ENCODE results near the gene PROSER3. TPM values are rescaled to one million over a fixed set of nuclear protein-coding genes. Genes with fewer than 3 reads are reported as not detected.
"Not testable (repeated sequence)": the region's sequence is repeated elsewhere in the genome, so short reads cannot be mapped to it uniquely, and the experiment has no call there.

Gene PROSER3
- total RNA-seq, 2 donors from 2014 or later = 28.3 to 49.4 TPM

DNA sequence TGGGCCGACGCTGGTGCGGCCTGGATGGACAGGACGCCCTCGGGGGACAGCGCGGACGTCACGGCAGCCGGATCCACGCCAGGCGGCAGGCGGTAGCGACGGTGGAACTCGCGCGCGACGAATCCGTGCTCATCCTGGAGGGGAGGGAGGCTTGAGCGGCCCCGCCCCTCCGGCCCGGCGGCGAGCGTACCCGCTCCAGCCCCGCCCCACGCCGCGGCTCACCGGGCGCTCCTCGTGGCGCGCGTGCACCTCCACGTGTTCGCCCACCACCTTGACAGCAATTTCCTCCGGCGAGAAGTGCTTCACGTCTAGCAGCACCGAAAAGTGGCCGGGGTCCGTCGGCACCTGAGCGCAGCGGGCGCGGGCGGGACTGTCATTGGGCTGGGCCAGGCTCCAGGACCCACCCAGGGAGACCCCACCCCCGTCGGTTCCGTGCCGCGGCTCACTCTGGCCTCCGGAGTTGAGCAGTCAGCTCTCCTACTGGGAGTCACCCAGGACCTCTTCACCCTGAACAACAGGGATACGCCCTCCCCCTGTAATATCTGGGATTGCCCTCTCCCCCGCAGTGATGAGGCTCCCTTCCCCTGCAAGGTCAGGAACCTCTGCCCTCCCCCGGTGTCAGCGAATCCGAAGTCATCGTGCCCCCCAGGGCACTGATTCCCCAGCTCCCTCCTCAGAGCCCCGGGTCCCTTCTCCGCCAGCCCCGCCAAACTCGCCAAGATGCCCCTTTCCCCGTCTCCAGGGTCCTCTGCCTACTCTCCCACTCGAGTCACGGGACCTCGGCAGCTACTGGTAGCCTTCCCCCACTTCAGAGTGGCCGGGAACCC is 2.2 kb upstream of the PROSER3 start:
- ATAC-seq (peak in 1 of 2 donors; percentile 8), DNase-seq (ENCODE audit: low spot score in 2 of 2) (peak in 1 of 2 donors; percentile 60)
- H3K27ac Mint-ChIP-seq = peak overlapping the region in 1 of 2 donors; percentile 79
- no peaks in the 10 kb centered on the region for H3K9me3 Mint-ChIP-seq
- peaks cover 5 to 8% of the 10 kb centered on the region in 2 donors for H3K36me3 Mint-ChIP-seq

DNA sequence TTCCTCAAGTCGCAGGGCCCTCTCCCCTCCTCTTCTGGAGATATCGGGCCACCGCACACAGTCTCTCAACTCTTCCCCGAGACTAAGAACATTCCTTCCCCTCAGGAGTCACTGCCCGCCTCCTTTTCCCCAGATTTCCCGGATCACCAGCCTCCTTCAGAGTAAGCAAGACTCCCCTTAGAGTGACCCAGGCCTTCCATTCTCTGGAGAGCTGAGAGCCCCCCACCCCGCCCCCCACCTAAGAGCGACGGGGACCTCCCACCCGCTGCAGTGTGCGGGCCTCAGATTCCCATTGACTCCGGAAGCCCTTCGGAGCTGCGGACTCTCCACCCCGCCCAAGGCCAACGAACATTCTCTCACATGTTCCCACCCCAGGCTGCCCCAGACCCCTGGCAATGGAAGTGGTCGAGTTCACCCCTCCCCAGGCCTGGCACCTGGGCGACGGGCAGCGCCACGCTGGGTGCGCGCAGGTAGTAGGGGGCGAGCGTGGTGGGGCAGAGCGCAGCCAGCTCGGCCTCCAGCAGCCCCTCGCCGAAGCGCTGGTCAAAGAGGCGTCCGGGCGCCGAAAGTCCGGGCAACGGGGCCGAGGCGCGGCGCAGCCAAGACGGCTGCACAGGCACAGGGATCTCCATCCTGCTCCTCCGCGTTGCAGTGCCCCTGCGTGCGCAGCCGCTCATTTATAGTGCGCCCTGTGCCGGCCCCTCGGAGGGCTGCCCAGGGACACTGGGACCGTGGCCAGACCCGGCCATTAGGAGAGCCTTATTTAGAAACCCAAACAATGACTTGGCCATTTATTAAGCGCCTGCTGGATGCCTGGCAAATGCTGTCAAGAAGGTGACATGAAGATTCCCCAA is 1.4 kb upstream of the PROSER3 start, which contains the start of gene HSPB6:
Gene HSPB6 (minus strand): TSS at position 653 of the 854 bp plus-strand sequence. CDS start 21 bp downstream, at position 632.
- ATAC-seq (no peak), DNase-seq (ENCODE audit: low spot score in 2 of 2) (no peak)
- Mint-ChIP-seq H3K27ac (peak within 1 kb of the TSS; percentile 90 to 97), H3K9me3 (no peaks in the 10 kb centered on the region), H3K36me3 (peaks cover 5 to 8% of the 10 kb centered on the region in 2 donors)

- H3K36me3 Mint-ChIP-seq = peaks cover 8 to 11% of the 10 kb centered on the region in 2 donors
- peak in 1 of 2 donors; percentile 46 for DNase-seq (ENCODE audit: low spot score in 2 of 2)
Observed at GRCh38 chr19:35757231-35757748, 686 bp upstream of the PROSER3 start.

DNA sequence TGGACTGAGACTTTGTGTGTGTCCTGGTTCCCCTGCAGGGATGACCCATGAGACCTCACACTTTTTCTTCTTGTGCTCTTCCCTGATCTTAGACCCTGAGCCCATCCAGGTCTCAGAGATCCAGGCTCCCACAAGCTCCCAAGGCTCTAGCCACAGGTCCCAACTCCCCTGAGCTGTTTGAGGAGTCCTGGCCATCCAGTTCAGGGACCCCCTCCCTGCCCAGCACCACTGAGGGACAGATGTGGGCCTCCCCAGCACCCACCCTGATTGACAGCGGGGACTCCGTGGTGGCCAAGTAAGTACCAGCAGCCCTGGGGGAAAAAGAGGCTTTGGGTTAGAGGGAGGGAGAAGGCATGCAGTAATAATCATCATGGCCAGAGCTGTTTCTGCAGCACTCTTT is 1.7 kb downstream of the PROSER3 start:
- Mint-ChIP-seq H3K27ac (peak overlapping the region in 1 of 2 donors; percentile 67), H3K9me3 (no peaks in the 10 kb centered on the region), H3K36me3 (peaks cover 5 to 11% of the 10 kb centered on the region in 2 donors)
- ATAC-seq (no peak), DNase-seq (ENCODE audit: low spot score in 2 of 2) (no peak)

More at GRCh38 chr19:35757231-35757748, 686 bp upstream of the PROSER3 start:
- Mint-ChIP-seq H3K27ac (peak overlapping the region; percentile 90 to 97), H3K9me3 (no peaks in the 10 kb centered on the region)
- peak; percentile 14 to 15 for ATAC-seq

DNA sequence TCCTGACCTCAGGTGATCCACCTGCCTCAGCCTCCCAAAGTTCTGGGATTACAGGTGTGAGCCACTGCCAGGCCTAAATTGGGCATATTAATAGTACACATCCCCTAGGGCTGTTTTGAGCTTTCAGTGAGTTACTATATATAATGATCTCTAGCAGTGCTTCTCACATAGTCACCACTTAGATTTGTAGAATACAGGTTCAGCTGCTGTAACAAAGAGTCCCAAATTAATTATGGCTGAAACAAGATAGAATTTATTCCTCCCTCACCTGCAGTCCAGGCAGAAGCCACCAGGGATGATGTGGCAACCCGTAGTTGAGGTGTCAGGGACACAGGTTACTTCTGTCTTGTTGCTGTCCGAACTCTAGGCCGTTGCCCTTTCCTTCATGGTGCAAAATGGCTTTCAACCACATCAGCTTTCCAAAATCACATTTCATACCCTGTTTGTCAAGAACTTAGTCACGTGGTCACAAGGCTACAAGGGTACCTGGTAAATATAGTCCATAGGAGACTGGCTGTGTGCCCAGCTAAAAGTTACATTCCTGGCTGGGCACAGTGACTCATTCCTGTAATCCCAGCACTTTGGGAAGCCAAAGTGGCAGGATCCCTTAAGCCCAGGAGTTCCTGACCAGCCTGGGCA is 2.9 kb downstream of the PROSER3 start:
- no peak for DNase-seq (ENCODE audit: low spot score in 2 of 2)
- no peak for ATAC-seq
- Mint-ChIP-seq H3K9me3 (no peaks in the 10 kb centered on the region), H3K36me3 (peaks cover 5 to 11% of the 10 kb centered on the region in 2 donors), H3K27ac (no peak overlapping the region)

DNA sequence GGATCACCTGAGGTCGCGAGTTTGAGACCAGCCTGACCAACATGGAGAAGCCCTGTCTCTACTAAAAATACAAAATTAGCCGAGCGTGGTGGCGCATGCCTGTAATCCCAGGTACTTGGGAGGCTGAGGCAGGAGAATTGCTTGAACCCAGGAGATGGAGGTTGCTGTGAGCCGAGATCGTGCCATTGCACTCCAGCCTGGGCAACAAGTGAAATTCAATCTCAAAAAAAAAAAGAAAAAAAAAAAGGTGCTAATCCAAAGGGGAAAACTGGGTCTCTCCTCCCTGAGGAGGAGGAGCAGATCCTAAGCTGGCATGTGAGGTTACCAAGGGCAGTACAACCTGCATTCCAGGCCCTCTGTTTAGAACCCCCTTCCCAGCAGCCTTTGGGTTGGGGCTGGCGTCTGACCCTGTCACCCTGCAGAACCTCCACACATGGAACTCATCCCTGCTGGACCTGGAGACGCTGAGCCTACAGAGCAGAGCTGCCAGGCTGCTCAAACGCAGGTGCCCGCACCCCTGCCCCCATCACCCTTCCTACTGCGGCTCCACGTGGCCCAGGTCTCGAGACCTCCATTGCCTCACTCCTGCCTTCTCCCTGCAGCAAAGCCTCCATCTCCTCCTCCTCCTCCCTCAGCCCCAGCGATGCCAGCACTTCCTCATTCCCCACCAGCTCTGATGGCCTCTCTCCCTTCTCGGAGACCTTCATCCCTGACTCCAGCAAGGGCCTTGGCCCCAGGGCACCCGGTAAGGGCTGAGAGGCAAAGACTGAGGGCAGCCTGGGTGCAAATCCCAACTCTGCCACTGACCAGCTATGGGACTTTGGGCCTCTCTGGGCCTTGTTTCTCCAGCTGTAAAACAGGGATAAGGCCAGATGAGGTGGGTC is 6.7 kb downstream of the PROSER3 start:
- H3K36me3 Mint-ChIP-seq = peaks cover 0 to 21% of the 10 kb centered on the region in 2 donors
- no peak overlapping the region for H3K27ac Mint-ChIP-seq
- H3K9me3 Mint-ChIP-seq = no peaks in the 10 kb centered on the region
- ATAC-seq (no peak), DNase-seq (ENCODE audit: low spot score in 2 of 2) (no peak)

DNA sequence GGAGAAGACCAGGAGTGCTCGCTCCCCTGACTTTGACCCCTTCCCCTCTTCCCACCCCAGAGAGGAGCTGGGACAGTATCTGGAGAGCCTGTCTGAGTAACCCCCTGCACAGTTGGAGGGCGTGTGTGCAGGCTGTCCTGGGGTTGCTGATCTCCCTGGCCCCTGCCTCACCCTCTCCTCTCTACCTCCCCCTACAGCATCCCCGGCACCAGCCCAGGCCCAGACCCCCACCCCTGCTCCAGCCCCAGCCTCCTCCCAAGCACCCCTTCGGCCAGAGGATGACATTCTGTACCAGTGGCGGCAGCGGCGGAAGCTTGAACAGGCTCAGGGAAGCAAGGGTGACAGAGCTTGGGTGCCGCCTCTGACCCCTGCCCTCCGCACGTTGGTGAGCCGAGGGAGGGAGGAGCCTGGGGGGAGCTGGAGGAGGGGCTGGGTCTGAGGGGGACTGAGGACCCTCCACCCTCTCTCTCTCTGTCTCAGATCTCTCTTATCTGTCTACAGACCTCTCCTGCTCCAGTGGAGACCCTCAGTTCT is 8.7 kb downstream of the PROSER3 start:
- H3K9me3 Mint-ChIP-seq = no peaks in the 10 kb centered on the region
- no peak for DNase-seq (ENCODE audit: low spot score in 2 of 2)
- ATAC-seq = no peak
- no peak overlapping the region for H3K27ac Mint-ChIP-seq
- H3K36me3 Mint-ChIP-seq = peaks cover 0 to 22% of the 10 kb centered on the region in 2 donors

DNA sequence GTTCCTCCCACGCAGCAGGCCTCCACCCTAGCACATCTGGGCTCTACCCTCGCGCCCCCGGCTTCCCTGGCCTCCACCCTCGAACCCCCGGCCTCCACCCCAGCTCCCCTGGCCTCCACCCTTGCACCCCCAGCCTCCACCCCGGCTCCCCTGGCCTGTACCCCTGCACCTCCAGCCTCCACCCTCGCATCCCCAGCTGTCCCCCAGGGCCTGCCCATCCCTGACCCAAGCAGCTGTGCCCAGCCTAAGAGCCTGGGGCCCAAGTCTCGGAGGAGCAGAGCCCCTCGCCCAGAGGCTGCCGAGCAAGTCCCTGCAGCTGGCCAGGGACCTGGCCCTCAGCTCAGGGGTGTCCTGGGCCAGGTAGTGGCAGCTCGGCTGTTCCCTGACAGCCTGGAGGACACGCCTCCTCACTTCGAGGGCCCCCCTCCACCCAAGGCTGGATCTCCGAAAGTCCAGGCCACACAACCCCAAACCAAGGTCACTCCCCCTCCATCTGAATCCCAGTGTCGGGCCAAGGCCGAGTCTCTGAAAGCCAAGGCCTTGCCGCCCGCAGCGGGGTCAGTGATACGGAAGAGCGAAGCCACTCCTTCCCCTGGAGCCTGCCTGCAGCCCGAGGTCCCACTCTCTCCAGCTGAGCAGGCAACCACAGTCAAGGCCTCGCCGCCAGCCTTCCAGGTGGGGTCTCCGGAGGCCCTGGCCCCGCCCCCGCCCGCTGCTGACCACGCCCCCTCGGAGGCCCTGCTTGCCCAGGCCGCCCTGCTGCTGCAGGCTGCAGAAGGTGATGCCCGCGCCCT is 9.5 kb downstream of the PROSER3 start:
- no peak overlapping the region for H3K27ac Mint-ChIP-seq
- ATAC-seq = no peak
- H3K36me3 Mint-ChIP-seq = peaks cover 0 to 16% of the 10 kb centered on the region in 2 donors
- no peaks in the 10 kb centered on the region for H3K9me3 Mint-ChIP-seq
- no peak for DNase-seq (ENCODE audit: low spot score in 2 of 2)

DNA sequence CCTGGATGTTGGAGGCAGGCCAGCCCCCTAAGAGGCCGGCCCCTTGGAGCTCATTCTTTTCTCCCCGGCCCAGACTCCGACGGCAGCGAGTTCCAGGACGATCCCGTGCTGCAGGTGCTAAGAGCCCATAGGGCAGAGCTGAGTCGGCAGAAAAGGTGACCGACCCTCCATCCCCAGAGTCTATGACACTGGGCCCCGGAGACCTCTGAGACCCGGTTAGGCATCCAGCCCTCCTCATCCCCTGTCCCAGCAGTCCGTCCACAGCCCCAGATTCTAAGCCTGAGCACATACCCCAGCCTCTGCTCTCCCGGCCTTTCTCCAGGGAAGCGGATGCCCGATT is 10.1 kb downstream of the PROSER3 start:
- no peak overlapping the region for H3K27ac Mint-ChIP-seq
- DNase-seq (ENCODE audit: low spot score in 2 of 2) (no peak), ATAC-seq (no peak)
- peaks cover 0 to 16% of the 10 kb centered on the region in 2 donors for H3K36me3 Mint-ChIP-seq
- H3K9me3 Mint-ChIP-seq = no peaks in the 10 kb centered on the region

DNA sequence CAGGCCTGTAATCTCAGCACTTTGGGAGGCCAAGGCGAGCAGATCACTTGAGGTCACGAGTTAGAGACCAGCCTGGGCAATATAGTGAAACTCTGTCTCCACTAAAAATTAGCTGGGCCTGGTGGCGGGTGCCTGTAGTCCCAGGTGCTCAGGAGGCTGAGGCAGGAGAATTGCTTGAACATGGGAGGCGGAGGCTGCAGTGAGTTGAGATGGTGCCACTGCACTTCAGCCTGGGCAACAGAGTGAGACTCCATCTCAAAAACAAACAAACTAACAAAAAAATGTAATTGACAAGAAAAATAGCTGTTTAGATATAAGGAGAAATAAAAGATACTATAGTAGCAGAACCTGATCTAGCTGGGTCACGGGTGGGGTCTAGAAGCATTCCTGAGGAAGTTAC is 14.4 kb downstream of the PROSER3 start:
- H3K27ac Mint-ChIP-seq; ATAC-seq; H3K9me3 Mint-ChIP-seq; DNase-seq (ENCODE audit: low spot score in 2 of 2): not testable (repeated sequence)
- peaks cover 0 to 16% of the 10 kb centered on the region in 2 donors for H3K36me3 Mint-ChIP-seq

DNA sequence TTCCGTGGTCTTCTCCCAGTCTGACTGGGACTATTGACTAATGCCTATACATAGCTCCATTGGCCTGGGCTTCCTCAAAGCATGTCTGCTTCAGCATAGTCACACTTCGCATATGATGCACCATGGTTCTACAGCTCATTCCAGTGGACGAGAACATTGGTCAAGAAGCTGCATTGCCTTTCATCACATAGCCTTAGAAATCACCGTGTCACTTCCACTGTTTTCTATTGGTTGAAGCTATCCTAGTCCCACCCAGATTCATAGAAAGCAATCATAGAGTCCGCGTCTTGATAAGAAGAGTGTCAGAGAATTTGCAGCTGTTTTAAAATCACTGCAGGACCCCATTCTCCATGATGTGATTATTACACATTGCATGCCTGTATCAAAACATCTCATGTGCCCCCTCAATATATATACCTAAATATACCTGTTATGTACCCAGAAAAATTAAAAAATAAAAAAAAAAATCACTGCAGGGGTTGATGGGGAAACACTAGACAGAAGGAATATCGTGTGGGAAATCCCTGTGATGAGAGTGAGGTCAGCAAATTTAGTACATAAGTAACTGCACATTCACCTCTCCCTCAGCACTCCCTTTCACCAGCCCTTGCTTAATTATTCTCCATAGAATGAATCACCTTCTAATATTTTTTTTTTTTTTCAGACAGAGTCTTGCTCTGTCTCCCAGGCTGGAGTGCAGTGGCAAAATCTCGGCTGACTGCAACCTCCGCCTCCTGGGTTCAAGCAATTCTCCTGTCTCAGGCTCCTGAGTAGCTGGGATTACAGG is 15.2 kb downstream of the PROSER3 start:
- Mint-ChIP-seq H3K36me3 (peaks cover 0 to 16% of the 10 kb centered on the region in 2 donors), H3K9me3 (no peaks in the 10 kb centered on the region), H3K27ac (no peak overlapping the region)
- ATAC-seq = no peak
- DNase-seq (ENCODE audit: low spot score in 2 of 2) = no peak

- peaks cover 0 to 3% of the 10 kb centered on the region in 2 donors for H3K36me3 Mint-ChIP-seq
- no peaks in the 10 kb centered on the region for H3K9me3 Mint-ChIP-seq
- no peak for DNase-seq (ENCODE audit: low spot score in 2 of 2)
- peak overlapping the region in 1 of 2 donors; percentile 76 for H3K27ac Mint-ChIP-seq
- ATAC-seq = no peak
Observed at GRCh38 chr19:35774274-35775045, 16.5 kb downstream of the PROSER3 start.

DNA sequence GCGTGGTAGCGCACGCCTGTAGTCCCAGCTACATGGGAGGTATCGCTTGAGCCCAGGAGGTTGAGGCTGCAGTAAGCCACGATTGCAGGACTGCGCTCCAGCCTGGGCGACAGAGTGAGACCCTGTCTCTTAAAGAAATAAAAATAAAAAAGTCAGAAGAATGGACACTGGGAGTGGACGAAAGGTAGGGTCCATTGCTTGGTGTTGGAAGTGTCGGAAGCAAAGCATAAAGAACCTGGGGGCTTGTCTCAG is 17.0 kb downstream of the PROSER3 start:
- Mint-ChIP-seq H3K27ac (peak overlapping the region in 1 of 2 donors; percentile 76), H3K36me3 (no peaks in the 10 kb centered on the region), H3K9me3 (no peaks in the 10 kb centered on the region)
- no peak for ATAC-seq
- DNase-seq (ENCODE audit: low spot score in 2 of 2) = no peak

All from activated naive CD4-positive, alpha-beta T cell treated with anti-CD3 and anti-CD28 coated beads, Interleukin-2, amount 50 U/mL, for 72 hours (primary cell).